ENCODE measurements around the gene FHIT.
A peak's percentile ranks its signal among the peaks of the same experiment; 100 is the strongest.

The FHIT gene

DNA sequence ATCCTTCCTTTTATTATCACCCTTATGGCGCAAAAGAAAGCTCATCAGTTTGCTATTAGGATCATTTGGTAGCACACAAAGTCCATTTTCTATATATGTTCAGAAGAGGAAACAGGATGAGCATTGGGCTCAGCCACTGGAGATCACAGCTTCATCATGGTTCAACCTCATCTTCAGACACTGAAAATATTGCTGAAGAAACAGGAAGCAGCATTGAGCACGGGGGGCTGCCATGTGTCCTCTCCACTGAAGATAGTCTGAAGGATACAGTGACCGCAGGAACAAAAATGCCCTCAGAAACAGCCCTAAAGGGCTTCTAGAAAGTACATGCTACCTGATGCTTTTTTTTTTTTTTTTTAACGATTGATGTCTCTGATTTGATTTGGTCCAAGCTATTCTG lies 1366.2 kb downstream of the FHIT start:
- no peak for DNase-seq

- no peak for DNase-seq
Measured at GRCh38 chr3:59884409-59884808, 1366.8 kb downstream of the FHIT start.

GRCh38 chr3:59882746-59883145 lies 1368.5 kb downstream of the FHIT start:
- no peak for DNase-seq

GRCh38 chr3:59880717-59881116 lies 1370.5 kb downstream of the FHIT start:
- DNase-seq, result no peak

DNA sequence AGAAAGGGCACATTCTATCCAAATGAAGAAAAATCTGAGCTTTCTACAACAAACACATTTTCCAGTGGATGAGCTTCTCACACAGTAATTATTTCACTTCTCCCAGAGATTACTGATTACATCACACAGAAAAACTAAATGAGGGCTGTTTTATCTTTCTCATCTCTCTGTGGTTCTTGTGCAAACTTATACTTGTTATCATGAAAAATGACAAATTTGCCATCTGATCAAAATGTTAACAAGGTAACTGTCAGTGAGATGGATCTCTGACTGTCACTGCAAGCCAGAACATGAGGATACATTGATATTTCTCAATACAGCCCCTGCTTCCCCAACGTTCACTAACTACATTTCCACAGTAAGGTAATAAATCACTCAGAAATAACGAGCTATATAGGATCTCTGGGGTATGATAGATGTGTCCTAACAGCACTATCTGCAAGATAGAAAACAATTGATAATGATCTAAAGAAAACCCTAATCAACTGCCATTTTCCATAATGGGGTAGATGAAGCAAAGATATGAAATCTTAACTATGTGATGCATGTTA lies 1372.1 kb downstream of the FHIT start:
- no peak for DNase-seq

- no peak for DNase-seq
Measured at GRCh38 chr3:59878038-59878427, 1373.2 kb downstream of the FHIT start.

- no peak for DNase-seq
Measured at GRCh38 chr3:59877263-59878037, 1373.8 kb downstream of the FHIT start.

DNA sequence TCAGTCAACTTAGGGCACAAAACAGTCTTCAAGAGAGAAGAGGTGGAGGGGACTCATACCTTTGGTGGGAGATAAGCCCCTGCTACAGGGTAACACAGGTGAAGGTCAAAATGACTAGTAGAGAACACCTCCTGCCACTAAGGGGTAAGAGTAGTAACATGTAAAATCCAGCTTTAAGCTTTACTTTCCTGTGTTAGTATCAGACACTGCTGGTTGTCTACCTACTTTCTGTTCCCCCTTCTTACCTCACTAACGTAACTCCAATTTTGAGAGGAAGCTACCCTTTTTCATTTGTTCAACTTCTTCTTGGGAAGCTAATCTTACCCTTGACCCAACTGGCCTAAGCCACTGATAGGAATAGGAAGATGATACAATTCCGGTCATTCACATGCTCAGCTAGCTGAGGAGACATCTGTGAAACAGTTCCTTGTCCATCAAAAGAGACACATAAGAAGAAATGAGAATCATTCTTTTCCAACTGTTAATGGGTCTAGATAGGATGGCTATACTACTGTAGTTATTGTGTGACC lies 1374.7 kb downstream of the FHIT start:
- no peak for DNase-seq

DNA sequence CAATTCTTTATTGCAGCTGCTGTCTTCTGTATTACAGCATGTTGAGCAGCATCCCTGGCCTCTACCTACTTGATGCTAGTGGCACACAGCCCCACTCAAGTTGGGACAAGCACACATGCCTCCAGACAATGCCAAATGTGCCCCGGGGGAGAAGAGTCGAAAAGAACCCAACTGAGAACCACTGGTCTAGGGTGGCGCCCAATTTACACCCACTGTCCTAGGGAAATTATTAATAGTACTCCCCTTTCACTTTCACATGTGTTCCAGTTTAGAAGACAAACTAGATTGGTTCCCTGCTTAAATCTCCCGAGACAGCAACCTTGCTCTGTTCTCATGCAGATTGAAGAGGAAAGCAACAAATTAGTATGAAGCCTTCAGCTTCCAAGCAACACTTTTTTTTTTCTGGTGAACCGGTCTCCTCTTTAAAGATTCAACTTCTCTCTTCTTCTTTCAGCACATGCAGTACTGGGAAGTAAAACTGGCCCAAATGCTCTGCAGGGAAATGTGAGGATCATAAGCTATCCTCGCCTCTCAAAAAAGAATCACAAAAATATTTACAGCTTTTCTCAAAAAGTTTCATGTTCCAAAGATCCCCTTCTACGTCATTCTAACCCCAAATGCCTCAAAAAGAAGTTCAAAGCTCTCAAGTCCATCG lies 1377.5 kb downstream of the FHIT start:
- DNase-seq, result no peak

DNA sequence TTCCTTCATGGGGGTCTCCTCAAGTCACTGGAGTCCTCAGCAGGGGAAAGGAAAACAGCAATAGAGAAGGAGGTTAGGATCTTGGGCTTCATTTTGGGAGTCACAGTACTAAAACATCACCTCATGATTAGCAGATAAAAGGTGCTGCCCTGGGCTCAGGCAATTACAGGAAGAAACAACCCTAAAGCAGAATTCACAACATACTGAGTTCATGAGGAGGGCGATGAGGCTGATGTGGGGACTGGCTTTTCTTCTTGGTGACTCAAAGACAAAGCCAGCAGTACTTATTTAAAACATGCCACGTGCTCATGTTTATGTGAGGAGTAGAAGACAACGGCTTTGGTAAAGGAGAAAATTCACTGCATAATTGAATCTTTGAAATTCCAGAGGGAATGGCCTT lies 1379.1 kb downstream of the FHIT start:
- DNase-seq, result no peak

DNA sequence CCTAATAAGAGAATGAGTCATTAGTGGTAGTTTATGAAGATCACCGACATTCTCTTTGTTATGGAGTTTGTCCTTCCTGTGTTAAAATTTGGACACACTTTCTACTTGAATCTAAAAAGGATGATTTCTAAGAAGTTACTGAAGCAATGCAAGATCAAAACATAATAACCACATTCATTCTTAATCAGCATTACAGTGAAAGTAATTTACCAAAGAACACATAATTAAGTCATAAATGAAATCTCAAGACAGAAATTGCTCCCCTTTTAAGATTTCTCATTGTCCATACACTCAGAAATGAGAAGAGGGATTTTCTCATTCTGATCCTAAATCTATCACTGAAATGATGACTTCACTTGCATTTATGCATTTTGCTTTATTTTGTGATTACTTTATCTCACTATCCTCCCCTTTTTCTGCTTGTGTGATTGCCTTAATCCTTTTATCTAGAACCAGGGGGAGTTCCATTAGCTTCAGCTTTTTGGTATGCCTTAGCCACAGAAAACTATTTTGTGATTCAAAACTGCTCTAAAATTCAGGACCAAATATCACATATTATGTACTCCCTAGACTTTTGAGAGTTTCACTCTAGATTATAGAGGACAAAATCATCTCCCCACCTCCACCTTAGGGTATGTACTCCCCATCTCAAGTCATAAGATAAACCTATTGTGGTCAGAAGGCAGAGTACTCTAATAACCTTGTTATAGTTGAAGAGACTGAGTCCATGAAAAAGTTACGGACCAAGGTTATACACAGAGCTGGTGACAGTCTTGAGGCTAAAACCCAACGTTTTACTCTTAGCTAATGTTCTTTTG lies 1383.9 kb downstream of the FHIT start:
- no peak for DNase-seq

DNA sequence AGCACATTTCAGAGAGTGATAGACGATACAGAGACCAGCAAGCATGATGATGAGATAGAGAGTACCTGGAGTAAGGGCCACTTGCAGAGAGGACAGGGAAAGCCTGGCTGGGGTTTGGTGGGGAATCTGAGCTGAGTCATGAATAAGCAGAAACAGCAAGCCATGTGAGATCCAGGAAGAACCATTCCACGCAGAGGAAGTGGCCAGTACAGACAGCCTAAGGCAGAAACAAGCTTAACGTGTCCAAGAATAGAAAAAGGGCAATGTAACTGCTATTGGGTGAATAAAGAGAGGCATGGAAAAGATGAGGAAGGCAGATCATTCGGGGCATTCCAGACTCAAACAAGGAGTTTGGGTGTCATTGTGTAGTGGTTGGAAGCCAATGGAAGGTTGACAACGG lies 1385.2 kb downstream of the FHIT start:
- no peak for DNase-seq

DNA sequence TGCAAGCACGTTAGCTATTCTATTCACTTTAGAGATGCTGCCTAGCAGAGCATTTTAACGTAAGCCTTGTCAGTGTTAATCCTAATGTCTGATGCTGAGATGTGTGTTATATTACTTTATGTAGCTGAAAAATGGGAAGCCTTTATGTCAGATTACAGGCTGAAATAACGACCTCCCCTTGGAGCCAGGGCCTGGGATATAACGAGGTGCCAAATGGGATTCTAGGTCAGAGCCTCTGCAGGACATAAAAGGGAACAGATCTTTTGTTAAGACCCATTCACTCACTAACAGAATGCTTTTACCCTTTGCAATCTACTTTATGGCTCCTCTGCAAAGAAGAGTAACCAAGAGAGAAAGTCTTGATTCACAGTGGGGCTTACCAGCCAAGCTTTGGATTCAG lies 1385.9 kb downstream of the FHIT start:
- DNase-seq, result no peak

- DNase-seq, result no peak
Measured at GRCh38 chr3:59862686-59863085, 1388.6 kb downstream of the FHIT start.

DNA sequence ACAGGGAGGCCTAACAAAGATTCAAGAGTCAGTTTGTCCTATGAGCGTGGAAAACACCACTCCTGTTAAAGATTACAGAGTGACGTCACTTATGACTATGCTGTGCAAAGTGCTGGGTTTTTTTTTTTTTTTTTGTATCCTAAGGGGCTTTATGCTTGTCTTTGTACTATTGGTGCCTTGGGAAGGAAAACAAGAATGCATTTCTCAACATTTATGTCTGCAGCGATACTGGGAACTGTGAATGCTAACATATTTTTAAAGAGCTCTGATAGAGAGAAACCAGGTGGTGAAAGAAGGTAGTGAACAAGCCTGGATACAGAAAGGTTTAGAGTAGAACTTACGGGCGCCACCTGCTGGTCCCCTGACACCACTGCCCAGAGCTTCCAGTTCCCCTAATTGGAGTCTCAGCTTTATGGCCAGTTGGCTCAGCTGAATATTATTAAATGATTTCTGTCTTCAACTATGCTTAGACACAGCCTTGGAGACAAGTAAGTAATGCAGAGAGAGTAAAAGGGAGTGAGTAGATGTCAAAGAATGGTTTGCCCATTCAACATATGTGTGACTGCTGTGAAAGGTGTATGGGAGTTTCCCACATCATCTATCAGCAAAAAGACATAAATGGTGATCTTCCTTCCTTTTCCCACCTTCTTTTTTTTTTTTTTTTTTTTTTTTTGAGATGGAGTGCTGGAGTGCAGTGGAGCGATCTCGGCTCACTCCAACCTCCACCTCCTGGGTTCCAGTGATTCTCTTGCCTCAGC lies 1393.5 kb downstream of the FHIT start:
- DNase-seq, result peak; percentile 66

DNA sequence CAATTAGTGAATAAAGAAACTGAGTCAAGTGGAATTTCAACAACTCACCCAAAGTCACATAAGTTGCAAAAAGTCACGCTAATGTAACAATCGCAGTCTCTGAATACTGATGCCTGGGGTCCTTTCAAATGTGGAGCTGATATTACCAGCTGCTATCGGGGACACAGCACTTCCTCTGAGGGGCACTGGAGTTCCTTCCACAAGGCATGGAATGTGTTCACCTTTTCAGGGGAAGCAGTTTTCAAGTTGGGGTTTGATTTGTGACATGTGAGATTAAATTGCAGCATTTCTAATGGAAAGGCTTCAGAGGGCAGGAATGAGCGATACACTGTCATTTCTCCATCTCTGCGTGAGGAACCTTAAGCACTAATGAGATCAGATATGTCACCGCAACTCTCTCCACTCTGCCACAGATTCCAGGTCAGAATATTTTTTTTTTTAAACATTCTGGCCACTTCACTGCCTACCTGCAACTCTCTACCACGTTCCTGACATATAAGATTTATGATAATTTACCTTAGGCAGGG lies 1394.3 kb downstream of the FHIT start:
- no peak for DNase-seq

GRCh38 chr3:59854061-59854709 lies 1397.1 kb downstream of the FHIT start:
- no peak for DNase-seq

DNA sequence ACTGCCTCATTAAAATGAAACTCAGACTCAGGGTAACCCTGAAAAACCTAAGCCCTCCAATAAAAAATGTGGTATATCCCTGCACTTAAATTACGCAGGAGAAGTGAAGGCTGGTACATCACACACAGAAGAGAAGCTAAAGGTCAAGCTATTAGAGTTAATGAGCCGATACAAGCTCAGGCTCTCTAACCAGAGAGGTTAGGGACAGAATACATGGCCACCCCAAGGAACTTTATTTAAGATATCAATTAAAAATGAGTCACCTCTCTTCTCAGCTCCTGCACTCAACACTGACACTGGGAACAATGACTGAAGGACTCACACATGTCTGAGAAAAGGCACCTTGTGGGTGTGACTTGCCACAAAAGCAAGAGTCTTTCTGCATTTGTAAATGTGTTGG lies 1400.8 kb downstream of the FHIT start:
- no peak for DNase-seq

GRCh38 chr3:59845386-59845785 lies 1405.9 kb downstream of the FHIT start:
- no peak for DNase-seq

DNA sequence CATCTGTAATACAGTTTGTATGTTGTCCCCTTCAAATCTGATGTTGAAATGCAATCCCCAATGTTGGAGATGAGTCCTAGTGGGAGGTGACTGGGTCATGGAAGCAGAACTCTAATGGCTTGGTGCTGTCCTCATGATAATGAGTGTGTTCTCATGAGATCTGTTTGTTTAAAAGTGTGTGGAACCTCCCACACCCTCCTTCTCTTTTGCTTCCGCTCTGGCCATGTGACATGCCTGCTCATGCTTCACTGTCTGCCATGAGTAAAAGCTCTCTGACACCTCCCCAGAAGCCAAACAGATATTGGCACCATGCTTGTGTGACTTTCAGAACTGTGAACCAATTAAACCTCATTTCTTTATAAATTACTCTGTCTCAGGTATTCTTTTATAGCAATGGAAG lies 1407.4 kb downstream of the FHIT start:
- DNase-seq, result no peak

- DNase-seq, result no peak
Measured at GRCh38 chr3:59839810-59840515, 1411.3 kb downstream of the FHIT start.
